GM12872 (cell line): ENCODE results near the gene MTARC1.

Source experiments
- CTCF ChIP-seq: IDR thresholded peaks from 3 replicates; pipeline ENCODE4 v1.5.1; 2011; ENCODE audit warnings: low read depth, mild to moderate bottlenecking, low read length, moderate library complexity; ENCODE audit not compliant: insufficient read depth

Gene MTARC1

GRCh38 chr1:220786337-220787068 is at the start of gene MTARC1:
Gene MTARC1 (plus strand): TSS chr1:220786913. CDS start chr1:220786945, 32 bp downstream.
- no peak for TF ChIP-seq CTCF

GRCh38 chr1:220741349-220741748 is 45.4 kb upstream of the MTARC1 start:
- TF ChIP-seq CTCF: no peak

GRCh38 chr1:220741825-220742224 is 44.9 kb upstream of the MTARC1 start:
- no peak for TF ChIP-seq CTCF

GRCh38 chr1:220742520-220742919 is 44.2 kb upstream of the MTARC1 start:
- TF ChIP-seq CTCF: no peak

- TF ChIP-seq CTCF: no peak
Measured at GRCh38 chr1:220746851-220747250, 39.9 kb upstream of the MTARC1 start.

- no peak for TF ChIP-seq CTCF
Measured at GRCh38 chr1:220747437-220748088, 39.1 kb upstream of the MTARC1 start.

GRCh38 chr1:220748089-220748934 is 38.4 kb upstream of the MTARC1 start, which contains the start of gene MTARC2:
Gene MTARC2 (plus strand): TSS chr1:220748322. CDS start chr1:220748532, 210 bp downstream.
- TF ChIP-seq CTCF: no peak
